Measurements from ENCODE around the gene MRC2.

The MRC2 gene

DNA sequence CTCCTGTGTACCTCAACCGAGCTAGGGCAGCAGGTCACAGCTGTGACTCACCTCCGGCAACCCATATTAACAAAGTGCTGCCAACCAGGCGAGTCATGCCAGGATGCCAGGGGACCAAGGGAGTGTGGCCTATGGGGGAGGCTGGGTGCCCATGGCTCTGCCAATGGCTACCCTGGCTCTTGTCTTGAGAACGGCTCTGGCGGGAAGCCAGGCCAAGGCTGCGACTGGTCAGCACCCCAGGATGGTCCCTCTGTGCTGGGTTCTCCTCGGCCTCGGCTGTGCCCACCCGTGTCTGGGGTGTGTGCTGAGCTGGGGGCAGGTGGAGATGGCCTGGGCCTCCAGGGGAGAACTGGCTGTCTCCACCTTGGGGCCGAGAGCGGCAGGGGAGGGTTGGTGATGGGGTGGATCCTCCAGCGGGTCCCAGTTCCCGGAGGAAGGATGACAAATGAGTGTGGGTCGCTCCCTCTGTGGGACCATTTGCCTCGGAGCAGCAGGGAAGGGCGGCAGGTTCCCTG lies 75.8 kb downstream of the MRC2 start:
- DNase-seq (ENCODE audit: low read depth), result no peak

GRCh38 chr17:62703776-62704380 lies 76.4 kb downstream of the MRC2 start:
- DNase-seq (ENCODE audit: low read depth), result peak; percentile 35

DNA sequence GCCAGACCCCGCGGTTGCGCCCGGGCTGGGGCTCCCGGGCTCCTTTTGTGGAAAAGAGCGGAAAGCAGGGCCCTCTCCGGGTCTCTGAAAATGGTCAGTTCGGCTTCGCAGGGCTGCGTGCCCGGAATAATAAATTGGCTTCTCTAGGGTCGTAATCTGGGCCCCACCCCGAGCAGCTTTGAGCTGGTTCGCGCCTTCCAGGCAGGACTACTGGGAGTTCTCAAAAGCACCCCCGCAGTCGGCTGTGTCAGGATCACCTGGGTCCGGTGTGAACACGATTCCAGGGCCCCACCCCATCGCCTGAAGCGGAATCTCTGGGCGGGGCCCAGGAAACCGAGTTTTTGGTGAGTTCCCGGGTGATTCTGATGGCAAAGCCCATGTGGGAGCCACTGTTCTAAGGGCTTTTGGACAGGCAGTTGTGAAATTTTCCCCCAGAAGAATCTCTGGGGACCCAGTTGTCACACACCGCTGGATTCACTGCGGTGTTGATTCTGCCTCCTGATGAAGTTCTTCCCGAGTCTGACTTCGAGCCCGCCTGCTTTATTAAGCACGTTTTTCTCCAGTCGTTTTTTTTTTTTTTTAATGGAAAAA lies 77.0 kb downstream of the MRC2 start:
- no peak for DNase-seq (ENCODE audit: low read depth)

DNA sequence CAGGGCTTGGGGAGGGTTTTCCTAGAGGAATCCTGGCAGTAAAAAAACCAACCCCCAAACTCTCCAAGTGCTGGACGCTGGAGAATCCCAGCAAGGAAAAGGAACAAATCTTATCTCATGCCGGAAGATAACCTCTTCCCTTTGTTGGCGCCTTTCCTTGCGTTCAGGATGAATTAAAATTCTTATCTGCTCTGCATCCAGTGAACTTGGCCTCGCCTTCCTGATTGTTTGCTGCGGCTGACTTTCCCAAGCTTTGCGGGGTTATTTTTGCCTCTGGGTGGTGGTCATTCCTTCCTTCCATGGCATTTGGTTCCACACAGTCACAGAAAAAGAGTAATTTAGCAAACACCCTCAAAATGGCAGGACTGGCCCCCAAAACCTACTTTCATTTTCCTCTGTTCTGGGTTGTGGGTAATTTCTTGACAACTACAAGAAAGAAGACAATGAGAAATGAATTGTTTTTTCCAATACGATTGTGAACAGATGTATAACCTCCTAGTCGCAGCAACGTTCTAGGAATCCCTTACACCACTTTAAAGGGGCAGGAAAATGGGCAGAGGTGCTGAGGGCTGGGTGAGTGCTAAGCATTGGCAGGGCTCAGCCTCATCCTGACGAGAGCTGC lies 77.8 kb downstream of the MRC2 start:
- no peak for DNase-seq (ENCODE audit: low read depth)

GRCh38 chr17:62705778-62706597 lies 78.5 kb downstream of the MRC2 start:
- DNase-seq (ENCODE audit: low read depth), result no peak

DNA sequence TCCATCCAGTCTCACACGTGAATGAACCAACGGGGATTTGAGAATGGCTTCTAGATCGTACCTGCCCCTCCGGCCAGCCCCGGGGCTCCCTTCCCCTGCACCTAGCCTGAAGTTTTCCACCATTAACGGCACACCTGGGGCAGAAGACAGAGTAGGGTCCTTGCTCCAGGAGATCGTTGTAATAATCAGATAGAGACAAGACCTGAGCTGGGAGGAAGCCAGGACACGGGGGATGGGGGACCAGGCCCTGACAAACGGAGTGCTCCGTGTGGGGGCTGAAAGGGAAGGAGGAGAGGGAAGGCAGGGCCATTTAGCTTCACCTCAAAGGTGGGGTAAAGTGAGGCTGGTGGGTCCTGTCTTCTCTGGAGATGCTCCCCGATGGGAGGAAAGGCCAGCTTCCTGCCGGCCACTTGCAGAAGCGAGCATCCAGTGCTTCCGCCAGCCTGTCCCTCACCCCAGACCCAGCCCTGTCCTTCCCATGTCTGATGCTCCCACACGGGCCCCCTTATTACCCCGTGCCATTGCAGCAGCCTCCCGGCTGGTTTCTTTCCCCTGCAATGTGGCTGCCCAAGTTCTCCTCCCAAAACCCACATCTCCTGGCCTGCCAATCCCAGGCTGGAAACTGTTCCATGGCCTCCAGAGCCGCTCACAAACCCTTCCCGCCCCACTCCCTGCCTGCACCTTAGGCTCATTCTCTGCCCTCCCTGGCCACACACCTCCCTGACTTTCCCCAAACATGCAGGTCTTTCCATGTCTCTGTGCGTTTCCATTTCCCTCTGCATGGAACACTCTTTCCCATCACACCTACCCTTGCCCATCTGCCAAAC lies 79.3 kb downstream of the MRC2 start:
- no peak for DNase-seq (ENCODE audit: low read depth)

DNA sequence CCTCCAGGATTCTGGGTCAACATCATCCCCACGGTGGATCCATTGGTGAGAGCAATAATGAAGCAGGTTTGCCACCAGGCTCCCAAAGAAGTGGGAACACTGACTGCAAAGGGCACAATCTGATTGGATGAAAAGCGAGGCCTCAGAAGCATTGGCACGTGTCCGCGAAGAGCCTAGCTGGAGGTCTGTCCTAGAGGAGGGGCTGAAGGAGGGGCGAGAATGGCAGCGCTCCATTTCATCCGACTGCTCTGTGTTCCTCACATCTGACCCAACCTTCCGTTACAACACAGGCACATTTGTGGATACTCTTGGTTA lies 79.9 kb downstream of the MRC2 start:
- DNase-seq (ENCODE audit: low read depth), result no peak

- DNase-seq (ENCODE audit: low read depth), result no peak
These were observed 81.1 kb downstream of the MRC2 start for GRCh38 chr17:62708587-62708986.

DNA sequence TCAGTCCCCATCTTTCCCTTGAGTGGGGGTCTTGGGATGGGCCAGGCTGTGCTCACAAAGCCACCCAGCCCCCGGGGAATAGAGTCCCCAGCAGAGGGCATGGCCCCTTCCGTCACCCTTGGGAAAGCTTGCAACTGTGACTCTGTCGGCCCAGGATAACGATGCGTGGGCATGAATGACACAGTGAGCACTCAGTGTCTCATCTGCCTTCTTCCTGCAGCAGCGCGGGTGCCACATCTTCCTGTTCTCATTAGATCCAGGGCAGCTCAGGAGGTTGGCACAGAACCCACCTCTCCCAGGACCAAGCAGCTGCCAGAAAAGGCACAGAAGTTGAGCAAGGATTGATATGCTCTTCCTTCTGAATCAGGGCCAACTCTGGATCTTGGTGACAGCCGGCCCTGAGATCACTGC lies 84.7 kb downstream of the MRC2 start:
- DNase-seq (ENCODE audit: low read depth), result no peak

DNA sequence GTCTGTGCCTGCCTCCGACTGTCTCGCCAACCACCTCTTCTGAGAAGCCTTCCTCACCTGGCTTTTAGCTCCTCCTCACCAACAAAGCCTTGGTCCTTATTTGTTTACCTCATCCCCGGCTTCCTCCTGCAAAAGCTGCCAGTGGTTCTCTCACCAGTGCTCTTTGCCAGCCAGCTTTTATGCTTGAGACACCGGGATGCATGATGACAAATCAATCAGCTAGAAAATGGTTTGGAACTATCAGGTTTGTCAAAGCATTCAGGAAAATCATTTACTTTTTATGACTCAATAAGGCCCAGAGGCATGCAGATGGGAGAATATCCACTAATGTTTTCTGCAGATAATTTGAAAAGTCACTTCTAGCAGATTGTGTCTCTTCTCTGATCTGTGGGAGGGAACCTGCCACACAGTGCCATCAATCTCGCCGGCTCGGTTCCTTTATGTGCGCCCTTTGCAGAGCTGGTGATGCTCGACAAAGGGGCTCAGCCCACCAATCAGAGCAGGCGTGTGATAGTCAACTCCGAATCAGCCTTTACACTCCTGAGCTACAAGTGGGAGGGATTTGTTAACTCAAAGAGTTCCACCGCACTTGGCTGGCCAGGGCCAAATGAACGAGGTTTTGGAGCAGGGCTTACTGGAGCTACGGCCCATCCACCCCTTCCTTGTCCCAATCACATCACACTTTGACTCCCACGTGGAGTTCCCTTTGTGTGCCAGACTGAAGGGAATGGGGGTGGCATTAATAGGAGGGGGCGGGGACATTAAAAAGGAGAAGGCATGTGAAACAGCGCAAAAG lies 85.8 kb downstream of the MRC2 start:
- no peak for DNase-seq (ENCODE audit: low read depth)

DNA sequence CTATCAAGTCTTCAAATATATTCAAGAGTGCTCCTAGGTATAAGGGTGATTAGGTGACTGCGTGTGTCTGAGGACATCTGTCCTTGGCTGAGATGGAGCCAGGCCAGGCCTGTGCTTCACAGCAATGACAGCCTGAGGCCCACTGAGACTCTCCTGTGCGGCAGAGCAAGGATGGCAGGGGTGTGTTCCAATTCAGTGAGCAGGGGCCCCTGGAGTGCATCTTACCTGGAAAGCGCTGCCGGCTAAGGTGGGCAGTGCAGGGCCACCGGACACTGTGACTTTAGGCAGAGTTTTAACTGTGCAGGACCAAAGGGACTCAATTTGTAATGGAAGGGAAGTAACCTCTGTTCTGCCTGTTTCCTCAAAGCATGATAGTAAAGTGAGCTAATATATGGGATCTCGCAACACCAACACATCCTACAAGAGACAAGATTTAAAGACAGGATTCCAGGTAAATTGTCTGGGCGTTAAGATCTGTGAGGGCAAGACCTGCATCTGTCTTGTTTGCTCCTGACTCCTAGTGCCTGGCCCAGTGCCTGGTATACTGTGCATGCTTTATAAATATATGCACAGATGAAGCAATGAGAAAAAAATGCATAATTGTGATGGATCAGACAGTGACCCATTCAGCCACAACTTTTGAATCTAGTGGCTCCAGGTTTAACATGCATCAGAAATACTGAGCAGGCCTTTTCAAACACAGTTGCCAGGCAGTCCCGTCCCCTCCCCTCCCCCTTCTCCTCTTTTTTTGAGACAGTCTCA lies 86.7 kb downstream of the MRC2 start:
- no peak for DNase-seq (ENCODE audit: low read depth)

DNA sequence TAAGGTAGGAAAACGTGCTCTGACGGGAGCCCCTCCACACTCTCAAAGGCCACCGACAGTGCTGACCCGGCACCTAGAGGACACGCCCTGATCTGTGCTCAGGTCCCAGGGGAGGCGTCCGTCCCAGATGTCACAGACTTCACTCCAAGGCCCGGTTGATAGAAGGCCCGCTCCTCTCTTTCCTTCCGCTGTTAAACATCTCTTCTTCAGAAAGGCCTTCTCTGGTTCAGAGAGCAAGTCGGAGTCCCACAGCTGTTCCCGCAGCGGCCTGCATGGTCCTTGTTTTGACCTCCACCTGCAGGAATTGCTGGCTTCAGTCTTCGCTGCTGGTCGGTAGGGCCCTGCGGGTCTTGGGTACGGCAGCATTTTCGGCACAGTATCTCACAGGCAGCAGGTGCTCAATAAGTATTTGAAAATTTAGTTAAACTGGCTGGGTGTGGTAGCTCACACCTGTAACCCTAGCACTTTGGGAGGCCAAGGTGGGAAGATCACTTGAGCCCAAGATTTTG lies 88.5 kb downstream of the MRC2 start:
- DNase-seq (ENCODE audit: low read depth), result no peak

DNA sequence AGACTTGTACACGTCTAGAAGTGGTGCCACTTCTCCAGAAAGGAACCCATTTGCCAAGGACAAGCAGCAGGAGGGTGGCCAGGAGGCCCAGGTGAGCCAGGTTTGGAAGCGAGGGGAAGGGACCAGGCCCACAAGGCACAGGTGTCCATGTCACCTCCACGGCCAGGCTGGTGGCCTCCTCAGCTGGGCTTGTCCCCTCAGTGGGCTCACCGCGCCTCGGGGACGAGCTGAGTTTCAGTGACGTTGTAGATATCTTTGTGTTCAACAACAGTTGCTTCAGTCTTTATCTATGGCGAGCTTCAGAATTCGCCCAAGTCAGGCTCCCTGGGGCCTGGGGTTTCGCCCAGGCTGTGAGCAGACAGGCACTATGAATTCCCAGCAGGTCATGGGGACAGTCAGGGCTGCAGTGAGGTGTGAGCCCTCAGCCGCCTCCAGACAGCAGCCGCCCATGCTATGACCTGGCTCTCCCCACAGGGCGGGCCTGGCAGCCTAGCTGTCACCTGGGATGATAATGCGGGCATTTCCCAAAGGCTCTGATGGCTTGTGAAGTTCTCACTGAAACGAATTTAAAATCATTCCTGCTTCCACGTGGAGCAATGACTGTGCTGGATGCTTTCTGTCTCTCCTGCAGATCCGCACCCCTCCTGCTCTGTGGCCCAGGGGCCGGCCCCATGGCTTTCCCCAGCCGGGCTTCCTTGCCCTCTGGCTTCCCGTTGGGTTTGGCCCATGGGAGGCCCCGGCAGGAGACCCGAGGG lies 89.5 kb downstream of the MRC2 start:
- no peak for DNase-seq (ENCODE audit: low read depth)

DNA sequence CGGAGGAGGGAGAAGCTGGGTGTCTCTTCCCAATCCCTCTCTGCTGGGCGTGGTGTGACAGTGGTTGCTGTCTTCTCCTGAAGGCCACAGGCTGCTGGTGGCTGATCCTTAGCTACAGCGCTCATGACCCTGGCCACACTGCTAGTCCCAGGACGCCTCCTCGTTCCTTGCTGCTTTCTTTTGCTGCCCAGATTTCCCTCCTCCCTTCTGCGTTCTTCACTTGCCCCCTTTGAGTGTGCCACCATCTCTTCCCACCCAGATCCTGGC lies 90.1 kb downstream of the MRC2 start:
- DNase-seq (ENCODE audit: low read depth), result no peak

GRCh38 chr17:62717889-62718288 lies 90.4 kb downstream of the MRC2 start:
- DNase-seq (ENCODE audit: low read depth), result no peak

- no peak for DNase-seq (ENCODE audit: low read depth)
These were observed 91.0 kb downstream of the MRC2 start for GRCh38 chr17:62718429-62718828.

- DNase-seq (ENCODE audit: low read depth), result no peak
These were observed 92.1 kb downstream of the MRC2 start for GRCh38 chr17:62719586-62719985.

- DNase-seq (ENCODE audit: low read depth), result no peak
These were observed 92.8 kb downstream of the MRC2 start for GRCh38 chr17:62720126-62720850.

DNA sequence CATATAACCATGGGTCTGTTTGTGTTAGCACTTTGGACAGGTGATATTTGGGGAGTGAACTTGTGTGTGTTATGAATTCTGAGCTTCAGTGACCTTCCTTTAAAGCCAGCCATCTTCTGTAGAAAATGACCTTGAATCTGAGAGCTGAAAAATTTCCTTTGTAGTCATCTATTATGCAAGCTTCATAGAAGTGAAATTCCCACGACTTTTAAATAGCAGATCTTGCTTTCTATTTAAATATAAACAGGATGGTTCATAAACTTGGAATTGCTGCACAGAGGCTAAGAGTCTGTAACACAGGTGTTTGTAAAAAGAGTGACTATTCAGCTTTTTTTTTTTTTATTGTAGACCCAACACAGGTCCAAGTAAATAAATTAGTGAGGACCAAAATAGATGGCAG lies 95.2 kb downstream of the MRC2 start:
- DNase-seq (ENCODE audit: low read depth), result no peak

Data from fibroblast of the conjunctiva (primary cell).